HK-2 (cell line): ENCODE results near the gene TAF11.
"Not testable (repeated sequence)": the region's sequence is repeated elsewhere in the genome, so short reads cannot be mapped to it uniquely, and the experiment has no call there.

Source experiments
- DNase-seq: peaks from one replicate; pipeline ENCODE4 v3.0.0-alpha.2; 2018; ENCODE audit not compliant: unreplicated experiment

The TAF11 gene

GRCh38 chr6:34904990-34905613, 17.3 kb upstream of the TAF11 start:
- DNase-seq: no peak

GRCh38 chr6:34901930-34902329, 14.1 kb upstream of the TAF11 start:
- DNase-seq: no peak

- DNase-seq: no peak
Observed at GRCh38 chr6:34900321-34901031, 12.6 kb upstream of the TAF11 start.

GRCh38 chr6:34899748-34900147, 11.9 kb upstream of the TAF11 start:
- not testable (repeated sequence) for DNase-seq

GRCh38 chr6:34897716-34898115, 9.9 kb upstream of the TAF11 start:
- no peak for DNase-seq

- DNase-seq: no peak
Observed at GRCh38 chr6:34897130-34897529, 9.3 kb upstream of the TAF11 start.

GRCh38 chr6:34894693-34895092, 6.9 kb upstream of the TAF11 start:
- DNase-seq: no peak

GRCh38 chr6:34891296-34891695, 3.5 kb upstream of the TAF11 start:
- no peak for DNase-seq

- DNase-seq: no peak
Observed at GRCh38 chr6:34890533-34890925, 2.7 kb upstream of the TAF11 start.

GRCh38 chr6:34888874-34889555, 1.2 kb upstream of the TAF11 start, which contains the start of gene ANKS1A:
Gene ANKS1A (plus strand): TSS chr6:34889255. CDS start chr6:34889403, 148 bp downstream.
- peak; percentile 83 for DNase-seq

GRCh38 chr6:34888514-34888856, 643 bp upstream of the TAF11 start:
- DNase-seq: no peak

- DNase-seq: not testable (repeated sequence)
Observed at GRCh38 chr6:34885837-34886236, 2.0 kb downstream of the TAF11 start.

- no peak for DNase-seq
Observed at GRCh38 chr6:34884996-34885395, 2.8 kb downstream of the TAF11 start.

- not testable (repeated sequence) for DNase-seq
Observed at GRCh38 chr6:34884073-34884472, 3.8 kb downstream of the TAF11 start.

GRCh38 chr6:34877869-34878485, 9.9 kb downstream of the TAF11 start:
- DNase-seq: no peak

GRCh38 chr6:34877259-34877658, 10.6 kb downstream of the TAF11 start:
- DNase-seq: no peak

- no peak for DNase-seq
Observed at GRCh38 chr6:34876472-34876871, 11.4 kb downstream of the TAF11 start.

- DNase-seq: no peak
Observed at GRCh38 chr6:34875292-34876213, 12.3 kb downstream of the TAF11 start.

GRCh38 chr6:34872332-34872731, 15.5 kb downstream of the TAF11 start:
- no peak for DNase-seq

- DNase-seq: no peak
Observed at GRCh38 chr6:34871853-34872252, 16.0 kb downstream of the TAF11 start.

- no peak for DNase-seq
Observed at GRCh38 chr6:34867484-34867883, 20.4 kb downstream of the TAF11 start.

GRCh38 chr6:34866509-34866908, 21.3 kb downstream of the TAF11 start:
- DNase-seq: no peak
